PC-9 (cell line): Measurements from ENCODE around the gene TTC28.

Experiments used
- EZH2 ChIP-seq: fragments of 200-600 bp; sonication (generic); IDR thresholded peaks from 2 replicates; pipeline ENCODE4 v1.8.0; 2017; ENCODE audit warnings: antibody characterized with exemption, low read depth
- TF ChIP-seq, protein P1 (sequence below): fragments of 200-600 bp; sonication (generic); conservative IDR thresholded peaks from 2 replicates; pipeline ENCODE4 v1.6.1; 2017; ENCODE audit warnings: mixed run types, antibody characterized with exemption, mild to moderate bottlenecking, moderate library complexity

DNA sequence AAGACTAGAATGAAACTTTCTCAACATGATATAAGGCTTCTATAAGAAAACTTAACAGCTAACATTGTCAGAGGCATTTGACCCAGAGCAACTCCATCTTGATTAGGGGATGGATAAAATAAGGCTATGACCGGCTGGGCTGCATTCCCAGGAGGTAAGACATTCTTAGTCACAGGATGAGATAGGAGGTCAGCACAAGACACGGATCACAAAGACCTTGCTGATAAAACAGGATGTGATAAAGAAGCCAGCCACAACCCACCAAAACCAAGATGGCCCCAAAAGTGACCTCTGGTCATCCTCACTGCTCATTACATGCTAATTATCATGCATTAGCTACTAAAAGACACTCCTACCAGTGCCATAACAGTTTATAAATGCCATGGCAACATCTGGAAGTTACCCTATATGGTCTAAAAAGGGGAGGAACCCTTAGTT lies 135.2 kb downstream of the TTC28 start:
- TF ChIP-seq, protein P1, sequence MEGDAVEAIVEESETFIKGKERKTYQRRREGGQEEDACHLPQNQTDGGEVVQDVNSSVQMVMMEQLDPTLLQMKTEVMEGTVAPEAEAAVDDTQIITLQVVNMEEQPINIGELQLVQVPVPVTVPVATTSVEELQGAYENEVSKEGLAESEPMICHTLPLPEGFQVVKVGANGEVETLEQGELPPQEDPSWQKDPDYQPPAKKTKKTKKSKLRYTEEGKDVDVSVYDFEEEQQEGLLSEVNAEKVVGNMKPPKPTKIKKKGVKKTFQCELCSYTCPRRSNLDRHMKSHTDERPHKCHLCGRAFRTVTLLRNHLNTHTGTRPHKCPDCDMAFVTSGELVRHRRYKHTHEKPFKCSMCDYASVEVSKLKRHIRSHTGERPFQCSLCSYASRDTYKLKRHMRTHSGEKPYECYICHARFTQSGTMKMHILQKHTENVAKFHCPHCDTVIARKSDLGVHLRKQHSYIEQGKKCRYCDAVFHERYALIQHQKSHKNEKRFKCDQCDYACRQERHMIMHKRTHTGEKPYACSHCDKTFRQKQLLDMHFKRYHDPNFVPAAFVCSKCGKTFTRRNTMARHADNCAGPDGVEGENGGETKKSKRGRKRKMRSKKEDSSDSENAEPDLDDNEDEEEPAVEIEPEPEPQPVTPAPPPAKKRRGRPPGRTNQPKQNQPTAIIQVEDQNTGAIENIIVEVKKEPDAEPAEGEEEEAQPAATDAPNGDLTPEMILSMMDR = no peak
- TF ChIP-seq EZH2 = no peak
